Measurements from ENCODE around the gene COL8A2.
A peak's percentile ranks its signal among the peaks of the same experiment; 100 is the strongest.

The COL8A2 gene

DNA sequence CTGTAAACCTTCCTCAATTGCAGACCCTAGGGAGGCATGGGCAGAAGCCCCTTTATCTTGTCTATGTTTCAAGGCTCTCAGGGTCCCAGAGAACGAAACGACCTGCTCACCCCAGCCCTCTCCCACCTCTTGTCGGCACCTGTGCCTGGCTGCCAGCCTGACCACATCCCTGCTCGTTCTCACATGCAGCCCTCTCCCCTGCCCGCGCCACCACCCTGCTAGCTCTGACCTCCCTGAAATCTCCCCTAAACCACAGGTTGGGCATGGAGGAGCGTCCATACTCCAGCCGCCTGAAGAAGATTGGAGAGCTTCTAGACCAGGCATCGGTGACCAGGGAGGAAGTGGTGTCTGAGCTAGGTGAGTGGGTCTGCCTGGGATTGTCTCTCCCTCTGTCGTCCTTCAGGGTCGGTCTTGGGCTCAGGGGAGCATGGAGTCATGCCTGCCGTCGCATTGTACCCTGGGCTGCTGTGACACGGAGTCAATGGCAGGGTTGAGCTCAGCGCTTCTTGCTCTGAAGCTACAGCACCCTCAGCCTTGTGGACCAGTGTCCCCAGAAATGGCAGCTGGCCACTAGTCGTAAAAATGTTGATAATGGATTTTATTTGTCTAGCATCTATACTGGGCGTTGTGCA lies 32.7 kb downstream of the COL8A2 start:
- DNase-seq: no peak

DNA sequence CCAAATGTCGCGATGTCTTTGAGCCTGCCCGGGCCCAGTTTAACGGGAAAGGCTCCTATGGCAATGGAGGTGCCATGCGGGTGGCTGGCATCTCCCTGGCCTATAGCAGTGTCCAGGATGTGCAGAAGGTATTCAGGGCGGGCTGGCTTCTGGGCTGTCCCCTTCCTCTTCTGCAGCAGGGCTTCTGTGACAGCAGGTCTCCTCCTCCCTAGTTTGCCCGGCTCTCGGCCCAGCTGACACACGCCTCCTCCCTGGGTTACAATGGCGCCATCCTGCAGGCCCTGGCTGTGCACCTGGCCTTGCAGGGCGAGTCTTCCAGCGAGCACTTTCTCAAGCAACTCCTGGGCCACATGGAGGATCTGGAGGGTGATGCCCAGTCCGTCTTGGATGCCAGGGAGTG lies 33.3 kb downstream of the COL8A2 start:
- no peak for DNase-seq

DNA sequence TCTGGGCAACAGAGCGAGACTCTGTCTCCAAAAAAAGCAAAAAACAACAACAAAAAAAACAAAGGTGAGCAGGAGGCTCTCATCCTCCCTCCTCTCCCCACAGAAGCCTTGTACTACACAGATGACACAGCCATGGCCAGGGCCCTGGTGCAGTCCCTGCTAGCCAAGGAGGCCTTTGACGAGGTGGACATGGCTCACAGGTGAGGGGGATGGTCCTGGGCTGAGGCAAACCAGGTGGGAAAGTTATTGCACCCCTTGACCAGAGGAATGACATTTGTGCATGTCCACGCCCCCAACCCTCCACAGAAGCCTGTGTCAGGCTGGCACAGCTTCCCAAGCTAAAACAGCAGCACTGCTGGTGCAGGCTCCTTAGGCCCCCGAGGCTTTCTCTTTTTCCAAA lies 33.9 kb downstream of the COL8A2 start:
- no peak for DNase-seq

DNA sequence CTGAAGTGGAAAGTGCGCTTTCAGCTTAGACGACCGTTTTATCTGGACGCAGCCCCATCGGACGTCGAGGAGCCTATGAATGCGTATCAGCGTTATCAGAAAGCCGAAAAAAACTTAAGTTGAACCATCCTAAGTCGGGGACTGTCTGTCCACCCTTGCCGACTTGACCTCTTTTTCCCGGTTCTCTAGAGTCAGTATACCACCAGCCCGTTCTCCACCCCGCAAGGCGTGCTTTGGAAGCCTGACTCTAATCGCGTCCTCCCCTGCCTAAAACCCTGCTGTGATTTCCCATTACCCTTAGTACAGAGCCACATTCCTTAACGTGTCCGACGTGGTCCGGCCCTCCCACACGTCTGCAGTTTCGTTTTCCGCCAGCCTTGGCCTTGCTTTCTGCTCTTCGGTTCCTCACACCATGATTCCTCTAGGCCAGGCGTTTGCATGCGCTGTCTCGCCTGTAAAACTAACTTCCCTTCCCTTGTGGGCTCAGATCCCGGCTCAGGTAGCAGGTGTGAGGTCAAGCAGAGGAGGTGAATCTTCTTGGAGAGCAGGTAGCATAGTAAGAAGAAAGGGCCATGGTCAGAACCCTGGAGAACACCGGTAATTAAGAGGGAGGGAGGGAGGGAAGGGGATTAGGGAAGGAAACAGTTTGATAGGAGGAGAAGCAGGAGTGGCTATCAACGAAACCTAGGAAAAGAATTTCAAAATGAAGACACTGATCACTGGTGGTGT lies 35.5 kb downstream of the COL8A2 start:
- DNase-seq: no peak

DNA sequence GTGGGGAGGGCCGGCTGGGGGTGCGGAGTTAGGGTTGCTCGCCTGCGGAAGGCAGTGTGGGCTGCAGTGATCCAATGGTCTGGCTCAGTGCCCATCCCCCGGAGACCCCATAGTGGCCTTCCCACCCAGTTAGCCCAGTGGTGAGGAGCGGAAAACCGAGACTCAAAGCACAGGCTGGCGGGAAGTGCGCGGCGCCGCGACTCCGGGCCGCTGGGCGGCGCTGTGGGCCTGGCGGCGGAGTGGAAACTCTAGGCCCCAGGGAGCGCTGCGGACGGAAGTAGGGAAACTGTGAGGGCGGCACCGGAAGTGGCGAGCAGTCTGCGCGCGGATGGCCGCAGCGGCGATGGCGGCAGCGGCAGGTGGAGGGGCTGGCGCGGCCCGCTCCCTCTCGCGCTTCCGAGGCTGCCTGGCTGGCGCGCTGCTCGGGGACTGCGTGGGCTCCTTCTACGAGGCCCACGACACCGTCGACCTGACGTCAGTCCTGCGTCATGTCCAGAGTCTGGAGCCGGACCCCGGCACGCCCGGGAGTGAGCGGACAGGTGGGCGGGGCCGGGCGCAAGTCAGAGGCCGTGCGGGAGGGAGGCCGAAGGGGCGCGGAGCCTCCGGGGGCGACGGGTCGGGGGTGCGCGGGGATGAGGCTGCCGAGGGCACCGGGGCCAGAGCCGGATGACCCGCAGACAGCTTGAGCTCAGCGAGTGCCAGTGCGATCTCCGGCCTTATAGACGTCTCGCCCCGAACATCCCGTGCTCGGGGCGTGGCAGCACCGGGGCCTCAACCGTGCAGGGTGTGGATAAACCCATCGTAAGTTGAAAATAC lies 36.2 kb downstream of the COL8A2 start, which contains the start of gene ADPRS:
TSS of gene ADPRS (plus strand) at position 316 of the 816 bp plus-strand sequence. CDS start at position 329, 13 bp downstream.
- DNase-seq: peak in 57 of 58 donors; percentile 49 to 93 (median 79)

DNA sequence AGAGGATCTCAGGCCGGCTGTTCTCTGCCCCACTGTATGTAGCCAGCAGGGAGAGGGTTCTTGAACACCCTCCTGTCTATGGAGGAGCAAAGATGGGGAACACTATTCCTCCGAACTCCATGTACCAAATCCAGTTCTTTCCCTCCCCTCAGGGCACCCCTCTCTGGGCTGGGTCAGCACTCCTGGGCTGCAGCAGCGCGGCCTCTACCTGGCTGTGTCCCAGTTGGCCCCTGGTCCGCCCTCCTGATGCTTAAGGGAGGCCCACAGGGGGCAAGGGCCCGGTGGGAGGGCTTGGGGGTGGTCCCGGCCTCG lies 36.8 kb downstream of the COL8A2 start:
- no peak for DNase-seq

DNA sequence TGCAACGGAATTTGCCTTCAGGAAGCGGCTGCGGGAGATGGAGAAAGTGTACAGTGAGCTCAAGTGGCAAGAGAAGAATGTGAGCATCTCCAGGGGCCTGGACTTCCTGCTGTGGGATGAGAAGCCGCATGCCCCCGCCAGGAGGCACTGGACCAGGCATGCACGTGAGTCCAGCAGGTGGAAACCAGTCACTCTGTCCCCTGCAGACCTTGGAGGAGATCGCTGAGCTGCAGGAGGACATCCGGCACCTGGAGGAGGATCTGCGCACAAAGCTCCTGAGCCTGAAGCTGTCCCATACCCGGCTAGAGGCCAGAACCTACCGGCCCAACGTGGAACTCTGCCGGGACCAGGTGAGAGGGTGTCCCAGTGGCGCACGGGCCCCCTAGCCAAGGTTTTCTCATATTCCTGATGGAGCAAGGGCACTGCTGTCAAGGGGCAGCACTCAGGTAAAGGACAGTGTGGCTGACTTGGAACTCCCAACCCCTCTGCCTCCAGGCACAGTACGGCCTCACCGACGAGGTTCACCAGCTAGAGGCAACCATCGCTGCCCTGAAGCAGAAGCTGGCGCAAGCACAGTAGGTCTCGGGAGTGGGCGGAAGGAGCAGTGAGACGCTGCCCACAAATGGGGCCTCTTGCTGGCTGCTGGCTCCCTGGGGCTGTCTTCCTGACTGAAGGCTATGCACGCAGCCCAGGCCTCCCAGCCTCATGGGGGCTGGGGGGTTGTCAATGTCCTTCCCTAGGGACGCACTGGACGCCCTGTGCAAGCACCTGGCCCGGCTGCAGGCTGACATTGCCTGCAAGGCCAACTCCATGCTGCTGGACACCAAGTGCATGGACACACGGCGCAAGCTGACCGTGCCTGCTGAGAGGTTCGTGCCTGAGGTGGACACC lies 37.5 kb downstream of the COL8A2 start:
- no peak for DNase-seq

DNA sequence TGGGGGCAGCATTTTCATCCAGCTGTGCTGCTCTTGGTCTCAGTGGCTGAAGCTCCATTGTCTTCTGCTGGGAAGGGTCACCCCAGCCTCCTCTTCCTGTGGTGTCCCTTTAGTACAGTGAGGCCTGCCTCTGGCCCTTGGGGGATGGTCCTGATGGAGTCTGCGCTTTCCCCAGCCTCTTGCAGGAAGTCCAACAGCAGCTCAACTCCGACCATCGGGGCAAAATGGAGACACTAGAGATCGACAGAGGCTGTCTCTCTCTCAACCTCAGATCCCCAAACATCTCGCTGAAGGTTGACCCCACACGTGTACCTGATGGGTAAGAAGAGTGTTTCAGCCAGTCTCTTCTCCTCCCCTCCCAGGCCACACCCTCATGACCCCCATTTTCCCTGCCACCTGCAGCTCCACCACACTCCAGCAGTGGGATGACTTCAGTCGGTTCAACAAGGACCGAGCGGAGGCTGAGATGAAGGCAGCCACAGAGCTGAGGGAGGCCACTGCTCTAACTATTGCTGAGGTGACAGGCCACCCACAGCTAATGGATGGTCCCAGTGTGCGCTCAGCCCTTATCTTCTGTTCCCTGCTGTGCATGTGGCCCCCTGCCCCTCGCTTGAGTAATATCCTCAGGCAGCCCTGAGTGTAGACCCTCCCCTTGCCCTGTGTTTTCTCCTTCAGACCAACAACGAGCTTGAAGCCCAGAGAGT lies 38.3 kb downstream of the COL8A2 start:
- DNase-seq: no peak

DNA sequence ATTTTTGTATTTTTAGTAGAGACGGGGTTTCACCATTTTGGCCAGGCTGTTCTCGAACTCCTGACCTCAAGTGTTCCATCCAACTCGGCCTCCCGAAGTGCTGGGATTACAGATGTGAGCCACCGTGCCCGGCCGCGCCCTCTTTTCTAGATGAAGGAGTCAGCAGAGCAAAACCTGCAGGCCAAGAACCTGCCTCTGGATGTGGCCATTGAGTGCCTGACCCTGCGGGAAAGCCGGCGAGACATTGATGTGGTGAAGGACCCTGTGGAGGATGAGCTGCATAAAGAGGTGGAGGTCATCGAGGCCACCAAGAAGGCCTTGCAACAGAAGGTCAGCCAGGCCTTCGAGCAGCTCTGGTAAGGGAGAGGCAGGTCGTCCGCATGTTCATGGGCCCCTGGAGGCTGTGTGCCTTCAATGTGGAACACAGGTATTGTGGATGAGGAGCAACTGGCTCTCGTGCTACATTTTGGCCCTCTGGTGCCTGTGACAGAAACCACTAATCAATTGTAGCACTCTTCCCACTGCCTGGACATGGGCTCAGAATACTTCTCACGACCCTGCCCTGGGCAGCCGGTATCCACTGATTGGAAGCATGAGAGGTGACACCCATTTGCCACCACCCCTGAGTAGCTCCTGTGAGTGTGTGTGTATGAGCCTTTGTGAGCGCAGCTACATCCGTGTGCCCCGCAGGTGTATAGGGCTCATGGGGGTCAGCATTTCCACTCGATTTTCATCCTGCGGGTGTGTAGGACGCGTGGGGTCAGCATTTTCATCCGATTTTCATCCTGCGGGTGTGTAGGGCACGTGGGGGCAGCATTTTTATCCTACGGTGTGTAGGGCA lies 39.1 kb downstream of the COL8A2 start:
- no peak for DNase-seq

DNA sequence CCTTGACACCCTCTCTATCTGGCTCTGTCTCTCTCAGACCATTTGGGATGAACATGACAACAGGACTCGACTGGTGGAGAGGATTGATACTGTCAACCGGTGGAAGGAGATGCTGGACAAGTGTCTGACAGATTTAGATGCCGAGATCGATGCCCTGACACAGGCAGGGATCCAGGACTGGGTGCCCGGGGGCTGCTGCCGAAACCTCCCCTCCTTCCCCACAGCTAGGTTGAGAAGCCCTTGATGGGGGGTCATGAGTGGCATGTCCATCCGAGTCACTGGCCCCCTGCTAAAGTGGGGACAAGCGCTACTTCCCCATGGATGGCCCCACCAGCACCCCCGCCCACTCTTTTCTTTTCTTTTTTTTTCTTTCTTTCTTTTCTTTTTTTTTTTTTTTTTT lies 39.9 kb downstream of the COL8A2 start:
- DNase-seq: no peak

DNA sequence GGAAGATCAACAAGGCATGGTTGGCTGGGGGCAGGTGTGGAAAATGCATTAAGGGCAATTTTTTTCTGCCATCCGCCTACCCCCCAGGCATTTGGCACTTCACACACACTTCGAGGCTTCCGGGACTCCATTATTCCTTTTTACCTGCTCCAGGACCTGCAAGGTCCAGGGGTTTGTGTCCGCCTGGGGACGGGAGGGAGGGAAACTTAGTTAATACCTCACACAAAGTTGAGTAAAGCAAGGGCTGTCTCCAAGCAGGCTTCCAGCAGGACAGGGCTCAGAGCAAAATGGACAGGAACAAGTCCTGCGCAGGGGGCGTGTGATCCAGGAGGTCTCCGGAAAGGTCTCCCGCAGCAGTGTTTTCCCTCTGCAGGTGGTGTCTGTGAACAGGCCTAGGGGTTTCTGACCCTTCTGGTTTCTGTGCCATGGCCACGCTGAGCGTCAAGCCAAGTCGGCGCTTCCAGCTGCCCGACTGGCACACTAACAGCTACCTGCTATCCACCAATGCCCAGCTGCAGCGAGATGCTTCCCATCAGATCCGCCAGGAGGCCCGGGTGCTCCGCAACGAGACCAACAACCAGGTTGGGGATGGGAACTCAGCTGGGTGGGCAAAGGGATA lies 40.4 kb downstream of the COL8A2 start:
- DNase-seq: no peak

DNA sequence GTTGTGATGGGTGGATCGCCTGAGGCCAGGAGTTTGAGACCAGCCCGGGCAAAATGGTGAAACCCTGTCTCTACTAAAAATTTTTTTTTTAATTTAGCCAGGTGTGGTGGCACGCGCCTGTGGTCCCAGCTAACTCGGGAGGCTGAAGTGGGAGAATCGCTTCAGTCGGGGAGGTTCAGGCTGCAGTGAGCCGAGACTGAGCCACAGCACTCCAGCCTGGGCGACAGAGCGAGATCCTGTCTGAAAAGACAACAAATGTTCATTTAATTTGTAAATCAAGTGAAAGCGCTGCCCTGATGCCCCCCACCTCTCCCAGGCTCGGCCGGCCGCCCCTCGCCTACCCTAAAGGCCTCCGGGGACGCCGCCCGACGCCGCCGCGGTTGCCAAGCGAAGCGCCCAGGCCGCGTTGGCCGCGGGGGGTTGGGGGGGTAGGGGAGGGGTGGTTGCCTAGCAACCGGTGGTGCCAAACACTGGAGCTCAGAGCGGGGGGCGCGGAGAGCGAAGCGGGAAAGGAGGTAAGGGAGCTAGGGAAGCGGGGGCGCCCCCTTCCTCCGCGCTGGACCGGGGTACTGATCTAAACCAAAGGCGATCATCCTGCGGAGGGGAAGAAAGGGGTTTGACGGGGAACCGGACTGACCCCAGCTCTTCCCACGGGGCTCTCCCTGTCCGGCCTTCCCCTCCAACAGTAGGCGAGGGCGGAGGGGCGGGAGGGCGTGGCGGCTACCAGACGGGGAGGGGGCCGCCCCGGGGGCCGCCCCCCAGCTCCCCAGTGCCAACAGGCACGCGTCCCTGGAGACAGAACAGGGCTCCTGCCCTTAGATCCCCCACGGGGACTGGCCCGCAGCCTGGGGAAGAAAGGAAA lies 41.2 kb downstream of the COL8A2 start, which contains the start of gene TEKT2:
TSS of gene TEKT2 (plus strand) at position 460 of the 862 bp plus-strand sequence. CDS start 828 bp downstream, outside the sequence.
- peak in 46 of 58 donors; percentile 17 to 77 (median 46) for DNase-seq

DNA sequence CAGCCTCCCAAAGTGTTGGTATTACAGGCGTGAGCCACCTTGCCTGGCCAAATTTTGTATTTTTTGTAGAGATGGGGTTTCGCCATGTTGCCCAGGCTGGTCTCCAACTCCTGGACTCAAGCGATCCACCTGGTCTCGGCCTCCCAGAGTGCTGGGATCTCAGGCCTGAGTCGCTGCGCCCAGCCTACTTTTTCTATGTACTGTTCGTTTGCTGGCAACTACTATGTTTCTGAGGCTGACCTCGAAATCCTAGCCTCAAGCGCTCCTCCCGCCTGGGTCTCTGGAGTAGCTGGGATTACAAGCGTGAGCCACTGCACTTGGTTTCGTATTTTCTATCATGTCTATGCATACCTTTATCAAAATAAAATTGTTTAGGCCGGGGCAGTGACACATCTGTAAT lies 41.8 kb downstream of the COL8A2 start:
- no peak for DNase-seq

DNA sequence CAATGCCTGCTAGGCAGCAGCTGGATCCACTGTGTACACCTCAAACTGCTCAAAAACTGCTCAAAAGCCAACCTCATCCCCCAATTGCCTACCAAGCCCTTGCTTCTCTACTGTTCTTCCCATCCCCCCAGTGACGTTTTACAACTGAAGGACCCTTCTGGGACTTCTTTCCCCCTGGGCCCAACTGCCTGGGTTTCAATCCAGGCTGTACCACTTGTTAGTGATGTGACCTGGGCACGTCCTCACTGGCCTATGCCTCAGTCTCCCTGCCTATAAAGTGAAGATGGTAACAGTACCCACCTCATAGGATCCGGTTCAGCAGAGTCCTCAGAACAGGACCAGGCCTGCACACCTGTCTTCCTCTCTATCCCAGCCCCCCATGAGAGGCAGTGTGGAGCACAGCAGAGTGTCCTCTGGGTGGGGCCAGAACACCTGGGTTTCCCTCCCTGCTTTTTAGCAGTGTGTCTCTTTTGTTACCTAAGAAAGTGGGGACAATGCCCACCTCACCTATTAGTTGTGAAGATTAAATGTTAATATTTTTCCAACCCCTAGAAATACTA lies 43.0 kb downstream of the COL8A2 start:
- no peak for DNase-seq

DNA sequence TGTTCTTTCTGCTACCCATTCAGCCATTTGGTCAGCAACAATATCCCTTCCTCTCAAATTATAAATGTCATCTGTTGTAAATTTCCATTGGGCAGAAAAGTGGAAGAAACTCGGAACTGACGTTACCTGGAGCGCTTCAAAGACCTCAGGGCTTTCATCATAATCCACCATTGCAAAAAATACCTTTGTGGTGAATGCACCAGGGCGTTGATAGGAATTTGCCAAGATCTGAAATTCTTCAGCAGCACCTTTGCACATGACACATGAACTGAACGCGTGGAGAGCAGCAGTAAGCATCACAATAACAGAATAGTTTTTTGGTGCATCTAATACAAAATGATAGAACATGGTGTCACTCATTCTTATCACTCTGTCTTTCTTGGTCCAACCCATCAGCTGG lies 44.2 kb downstream of the COL8A2 start:
- DNase-seq: no peak

DNA sequence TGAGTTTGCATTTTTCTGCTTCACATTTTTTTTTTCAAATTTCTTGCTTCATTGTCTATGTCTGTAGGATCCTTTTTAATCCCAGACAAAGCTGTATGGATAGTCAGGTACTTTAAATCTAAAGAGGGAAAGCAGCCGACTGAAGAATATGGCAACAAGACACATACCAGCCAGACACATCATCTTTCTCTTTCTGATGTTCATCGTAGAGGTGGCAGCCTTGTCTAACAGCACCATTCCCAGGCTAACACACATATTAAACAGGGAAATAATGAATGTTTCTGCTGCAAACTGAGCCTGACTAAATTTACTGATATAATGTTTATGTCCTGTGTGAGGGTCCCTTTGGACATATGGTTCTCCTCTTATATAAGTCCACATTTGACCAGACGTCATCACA lies 44.8 kb downstream of the COL8A2 start:
- no peak for DNase-seq

DNA sequence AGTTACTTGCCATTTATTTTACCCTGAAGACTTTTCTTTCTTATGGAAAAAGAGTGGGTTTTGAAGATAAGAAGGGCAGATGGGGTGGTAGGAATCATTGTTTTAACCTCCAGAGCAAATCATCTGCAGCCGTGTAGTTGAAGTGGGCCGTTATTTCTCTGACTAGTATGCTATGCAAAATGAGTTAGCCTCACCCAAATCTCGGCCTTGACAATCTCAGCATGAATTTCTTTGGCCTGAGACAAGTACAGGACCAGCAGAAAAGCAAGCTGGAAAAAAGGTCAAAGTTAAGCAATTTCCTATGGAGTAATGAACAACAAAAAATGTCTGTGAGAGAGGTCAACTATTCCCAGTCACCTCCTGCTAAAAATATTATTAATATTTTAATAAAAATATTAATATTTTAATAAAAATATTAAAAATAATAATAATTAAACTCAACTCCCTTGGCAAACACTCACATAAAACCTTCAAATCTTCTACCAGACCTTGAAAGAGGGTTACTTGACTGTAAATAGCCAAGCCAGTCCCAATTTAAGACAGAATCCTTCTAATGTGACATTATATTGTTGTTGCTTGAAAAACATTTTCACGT lies 47.9 kb downstream of the COL8A2 start:
- no peak for DNase-seq
